WTC11 (cell line): ENCODE results near the gene MZT2B.
"Not testable (repeated sequence)": the region's sequence is repeated elsewhere in the genome, so short reads cannot be mapped to it uniquely, and the experiment has no call there.

ENCODE experiments used
- AFF4 ChIP-seq: sonication (generic); formaldehyde crosslinking; IDR thresholded peaks from 2 replicates; pipeline ENCODE4 v1.8.1; 2023; ENCODE audit warnings: mild to moderate bottlenecking, missing genetic modification reagents, borderline replicate concordance
- CTCF ChIP-seq: fragments of 200-600 bp; IDR thresholded peaks from 2 replicates; pipeline ENCODE4 v1.8.0; 2022; ENCODE audit warnings: antibody characterized with exemption
- ESRRA ChIP-seq: sonication (generic); formaldehyde crosslinking; IDR thresholded peaks from 2 replicates; pipeline ENCODE4 v1.8.1; 2022; ENCODE audit warnings: mild to moderate bottlenecking, missing genetic modification reagents, borderline replicate concordance
- ETV6 ChIP-seq: sonication (generic); formaldehyde crosslinking; IDR thresholded peaks from 2 replicates; pipeline ENCODE4 v1.8.1; 2022; ENCODE audit warnings: mild to moderate bottlenecking, missing genetic modification reagents
- FOXP4 ChIP-seq: sonication (generic); formaldehyde crosslinking; IDR thresholded peaks from 2 replicates; pipeline ENCODE4 v1.8.0; 2022; ENCODE audit warnings: mild to moderate bottlenecking, missing genetic modification reagents
- GABPB1 ChIP-seq: sonication (generic); formaldehyde crosslinking; IDR thresholded peaks from 2 replicates; pipeline ENCODE4 v1.8.1; 2023; ENCODE audit warnings: mild to moderate bottlenecking, missing genetic modification reagents
- GTF2I ChIP-seq: fragments of 250-450 bp; sonication (Bioruptor Pico); conservative IDR thresholded peaks from 2 replicates; pipeline ENCODE4 v1.4.0; 2021; ENCODE audit warnings: mild to moderate bottlenecking
- JUN ChIP-seq: sonication (generic); formaldehyde crosslinking; IDR thresholded peaks from 2 replicates; pipeline ENCODE4 v1.8.0; 2023; ENCODE audit warnings: mild to moderate bottlenecking, missing genetic modification reagents
- TF ChIP-seq, protein P1 (sequence below): sonication (generic); formaldehyde crosslinking; IDR thresholded peaks from 2 replicates; pipeline ENCODE4 v1.8.1; 2023; ENCODE audit warnings: mild to moderate bottlenecking, missing genetic modification reagents, moderate library complexity
- TF ChIP-seq, protein P2 (sequence below): sonication (generic); formaldehyde crosslinking; IDR thresholded peaks from 2 replicates; pipeline ENCODE4 v1.8.1; 2022; ENCODE audit warnings: low read depth, missing genetic modification reagents, borderline replicate concordance
- TF ChIP-seq, protein P3 (sequence below): sonication (generic); formaldehyde crosslinking; IDR thresholded peaks from 2 replicates; pipeline ENCODE4 v1.8.1; 2023; ENCODE audit warnings: mild to moderate bottlenecking, missing genetic modification reagents
- TF ChIP-seq, protein P4 (sequence below): sonication (generic); formaldehyde crosslinking; IDR thresholded peaks from 2 replicates; pipeline ENCODE4 v1.8.0; 2022; ENCODE audit warnings: mild to moderate bottlenecking, missing genetic modification reagents

GRCh38 chr2:130169163-130169562 is 12.9 kb upstream of the MZT2B start:
- TF ChIP-seq CTCF; GABPB1 (CRISPR knock-in tag); JUN (CRISPR knock-in tag); GTF2I (CRISPR knock-in tag); AFF4 (CRISPR knock-in tag); ETV6 (CRISPR knock-in tag); ESRRA (CRISPR knock-in tag); FOXP4 (CRISPR knock-in tag): not testable (repeated sequence)
- TF ChIP-seq, protein P1, sequence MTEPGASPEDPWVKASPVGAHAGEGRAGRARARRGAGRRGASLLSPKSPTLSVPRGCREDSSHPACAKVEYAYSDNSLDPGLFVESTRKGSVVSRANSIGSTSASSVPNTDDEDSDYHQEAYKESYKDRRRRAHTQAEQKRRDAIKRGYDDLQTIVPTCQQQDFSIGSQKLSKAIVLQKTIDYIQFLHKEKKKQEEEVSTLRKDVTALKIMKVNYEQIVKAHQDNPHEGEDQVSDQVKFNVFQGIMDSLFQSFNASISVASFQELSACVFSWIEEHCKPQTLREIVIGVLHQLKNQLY (CRISPR knock-in tag), result not testable (repeated sequence)
- TF ChIP-seq, protein P2, sequence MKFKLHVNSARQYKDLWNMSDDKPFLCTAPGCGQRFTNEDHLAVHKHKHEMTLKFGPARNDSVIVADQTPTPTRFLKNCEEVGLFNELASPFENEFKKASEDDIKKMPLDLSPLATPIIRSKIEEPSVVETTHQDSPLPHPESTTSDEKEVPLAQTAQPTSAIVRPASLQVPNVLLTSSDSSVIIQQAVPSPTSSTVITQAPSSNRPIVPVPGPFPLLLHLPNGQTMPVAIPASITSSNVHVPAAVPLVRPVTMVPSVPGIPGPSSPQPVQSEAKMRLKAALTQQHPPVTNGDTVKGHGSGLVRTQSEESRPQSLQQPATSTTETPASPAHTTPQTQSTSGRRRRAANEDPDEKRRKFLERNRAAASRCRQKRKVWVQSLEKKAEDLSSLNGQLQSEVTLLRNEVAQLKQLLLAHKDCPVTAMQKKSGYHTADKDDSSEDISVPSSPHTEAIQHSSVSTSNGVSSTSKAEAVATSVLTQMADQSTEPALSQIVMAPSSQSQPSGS (CRISPR knock-in tag), result not testable (repeated sequence)
- TF ChIP-seq, protein P3, sequence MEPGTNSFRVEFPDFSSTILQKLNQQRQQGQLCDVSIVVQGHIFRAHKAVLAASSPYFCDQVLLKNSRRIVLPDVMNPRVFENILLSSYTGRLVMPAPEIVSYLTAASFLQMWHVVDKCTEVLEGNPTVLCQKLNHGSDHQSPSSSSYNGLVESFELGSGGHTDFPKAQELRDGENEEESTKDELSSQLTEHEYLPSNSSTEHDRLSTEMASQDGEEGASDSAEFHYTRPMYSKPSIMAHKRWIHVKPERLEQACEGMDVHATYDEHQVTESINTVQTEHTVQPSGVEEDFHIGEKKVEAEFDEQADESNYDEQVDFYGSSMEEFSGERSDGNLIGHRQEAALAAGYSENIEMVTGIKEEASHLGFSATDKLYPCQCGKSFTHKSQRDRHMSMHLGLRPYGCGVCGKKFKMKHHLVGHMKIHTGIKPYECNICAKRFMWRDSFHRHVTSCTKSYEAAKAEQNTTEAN (CRISPR knock-in tag), result not testable (repeated sequence)
- TF ChIP-seq, protein P4, sequence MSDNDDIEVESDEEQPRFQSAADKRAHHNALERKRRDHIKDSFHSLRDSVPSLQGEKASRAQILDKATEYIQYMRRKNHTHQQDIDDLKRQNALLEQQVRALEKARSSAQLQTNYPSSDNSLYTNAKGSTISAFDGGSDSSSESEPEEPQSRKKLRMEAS (CRISPR knock-in tag), result not testable (repeated sequence)
